ENCODE measurements around the gene COPRS.

COPRS gene

DNA sequence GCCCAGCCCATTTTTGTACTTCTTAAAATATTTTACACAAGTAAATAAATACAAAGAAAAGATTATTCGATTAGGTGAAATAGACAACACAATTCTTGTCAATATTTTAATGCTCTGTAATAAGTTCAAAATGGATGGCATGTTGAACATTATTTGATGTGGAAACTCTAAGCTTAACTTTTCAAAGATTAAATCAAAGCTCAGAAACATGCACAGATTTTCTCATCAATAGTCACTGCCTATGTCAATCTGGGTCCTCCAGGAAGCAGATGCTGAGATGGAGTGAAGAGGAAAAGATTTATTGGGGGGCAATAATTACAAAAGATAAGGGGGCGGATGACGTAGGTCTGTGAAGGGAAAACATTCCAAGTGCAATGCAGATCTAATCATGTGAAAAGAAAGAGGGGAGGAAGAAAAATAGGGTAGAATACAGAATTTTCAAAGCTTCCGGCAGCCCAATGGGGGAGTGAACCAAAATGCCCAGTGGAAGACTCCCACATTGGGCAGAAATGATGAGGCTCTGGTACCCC lies 50.5 kb downstream of the COPRS start:
- no peak overlapping the region for H3K4me3 ChIP-seq (ENCODE audit: extremely low read depth, insufficient read depth, low read length, poor library complexity, severe bottlenecking)
- H3K9me3 ChIP-seq (ENCODE audit: control insufficient read depth, low read length): peaks cover 3% of the 10 kb centered on the region
- 85 to 98% methylated on average over 2 to 3 of the region's 4 CpGs for WGBS, 2 experiments (ENCODE audit: insufficient coverage in 2 of 2)
- no peaks in the 10 kb centered on the region for H3K4me1 ChIP-seq (ENCODE audit: control insufficient read depth, insufficient read depth, low read length, poor library complexity, severe bottlenecking)
- no peak overlapping the region for H3K27ac ChIP-seq (ENCODE audit: low read depth, low read length, severe bottlenecking)
- H3K36me3 ChIP-seq (ENCODE audit: control insufficient read depth, insufficient read depth, low read length): no peaks in the 10 kb centered on the region

DNA sequence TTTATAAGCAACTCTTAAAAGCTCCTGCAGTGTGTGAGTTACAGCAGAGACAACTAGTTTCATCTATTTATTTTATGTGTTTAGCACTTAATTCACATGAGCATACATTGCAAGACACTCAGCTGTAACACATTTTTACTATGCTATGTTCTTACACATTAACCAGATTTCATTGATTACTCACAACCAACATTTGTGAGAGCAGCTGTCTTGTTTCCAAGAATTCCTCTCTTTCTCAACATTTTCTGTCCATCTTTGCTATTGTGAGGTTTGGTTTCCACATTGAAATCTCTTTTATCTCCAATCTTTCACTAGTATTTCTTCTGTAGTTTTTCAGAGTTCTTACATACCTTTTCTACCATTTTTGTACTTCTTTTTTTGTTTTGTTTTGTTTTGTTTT lies 51.2 kb downstream of the COPRS start:
- Histone ChIP-seq H3K4me3 (ENCODE audit: extremely low read depth, insufficient read depth, low read length, poor library complexity, severe bottlenecking) (no peak overlapping the region), H3K4me1 (ENCODE audit: control insufficient read depth, insufficient read depth, low read length, poor library complexity, severe bottlenecking) (no peaks in the 10 kb centered on the region), H3K36me3 (ENCODE audit: control insufficient read depth, insufficient read depth, low read length) (no peaks in the 10 kb centered on the region), H3K9me3 (ENCODE audit: control insufficient read depth, low read length) (peaks cover 3% of the 10 kb centered on the region), H3K27ac (ENCODE audit: low read depth, low read length, severe bottlenecking) (no peak overlapping the region)

DNA sequence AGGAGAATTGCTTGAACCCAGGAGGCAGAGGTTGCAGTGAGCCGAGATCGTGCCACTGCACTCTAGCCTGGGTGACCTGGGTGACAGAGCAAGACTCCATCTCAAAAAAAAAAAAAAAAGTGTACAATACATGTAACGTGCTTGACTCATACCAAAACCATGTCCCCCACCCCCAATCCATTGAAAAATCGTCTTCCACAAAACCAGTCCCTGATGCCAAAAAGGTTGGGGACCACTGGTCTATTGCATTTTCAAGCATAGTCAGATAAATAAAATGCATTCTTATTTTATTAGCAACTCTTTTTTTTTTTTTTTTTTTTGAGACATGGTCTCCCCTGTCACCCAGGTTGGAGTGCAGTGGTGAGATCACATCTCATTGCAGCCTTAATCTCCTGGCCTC lies 52.1 kb downstream of the COPRS start:
- WGBS, 2 experiments (ENCODE audit: insufficient coverage in 2 of 2): 83% methylated on average over 1 of the region's 4 CpGs; no CpG with 5 or more reads in 1 of the 2 experiments
- Histone ChIP-seq H3K9me3 (ENCODE audit: control insufficient read depth, low read length) (peaks cover 3% of the 10 kb centered on the region), H3K27ac (ENCODE audit: low read depth, low read length, severe bottlenecking) (no peak overlapping the region), H3K4me1 (ENCODE audit: control insufficient read depth, insufficient read depth, low read length, poor library complexity, severe bottlenecking) (no peaks in the 10 kb centered on the region), H3K4me3 (ENCODE audit: extremely low read depth, insufficient read depth, low read length, poor library complexity, severe bottlenecking) (no peak overlapping the region), H3K36me3 (ENCODE audit: control insufficient read depth, insufficient read depth, low read length) (no peaks in the 10 kb centered on the region)

DNA sequence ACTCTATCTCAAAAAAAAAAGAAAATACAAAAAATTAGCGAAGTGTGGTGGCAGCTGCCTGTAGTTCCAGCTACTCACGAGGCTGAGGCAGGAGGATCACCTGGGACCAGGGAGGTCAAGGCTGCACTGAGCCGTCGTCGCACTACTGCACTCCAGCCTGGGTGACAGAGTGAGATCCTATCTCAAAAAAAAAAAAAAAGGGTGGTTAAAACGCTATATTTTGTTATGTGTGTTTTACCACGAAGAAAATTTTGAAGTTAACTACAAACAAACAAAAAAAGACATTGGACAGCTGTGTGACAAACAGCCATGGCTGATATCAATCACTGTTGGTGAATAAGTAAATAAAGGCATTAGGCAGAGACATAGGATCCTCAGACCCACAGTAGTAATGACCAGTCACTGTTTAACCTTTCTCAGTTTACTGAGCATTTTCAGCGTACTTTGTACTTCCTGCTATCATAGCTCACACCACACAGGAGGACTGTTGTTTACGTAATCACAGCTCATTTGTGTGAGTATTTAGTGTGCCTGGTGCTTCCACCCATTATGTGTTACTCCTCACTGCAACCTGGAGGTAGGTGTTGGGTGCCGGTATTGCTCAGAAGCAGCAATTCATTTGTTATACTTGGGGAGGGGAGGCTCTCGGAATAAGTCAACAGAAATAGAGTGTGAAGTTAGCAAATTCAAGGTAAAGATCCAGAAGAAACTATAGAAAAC lies 55.4 kb downstream of the COPRS start:
- 82 to 94% methylated on average over 3 of the region's 11 CpGs for WGBS, 2 experiments (ENCODE audit: insufficient coverage in 2 of 2)
- Histone ChIP-seq H3K27ac (ENCODE audit: low read depth, low read length, severe bottlenecking) (no peak overlapping the region), H3K36me3 (ENCODE audit: control insufficient read depth, insufficient read depth, low read length) (no peaks in the 10 kb centered on the region), H3K4me1 (ENCODE audit: control insufficient read depth, insufficient read depth, low read length, poor library complexity, severe bottlenecking) (no peaks in the 10 kb centered on the region), H3K4me3 (ENCODE audit: extremely low read depth, insufficient read depth, low read length, poor library complexity, severe bottlenecking) (no peak overlapping the region), H3K9me3 (ENCODE audit: control insufficient read depth, low read length) (peaks cover 3% of the 10 kb centered on the region)

DNA sequence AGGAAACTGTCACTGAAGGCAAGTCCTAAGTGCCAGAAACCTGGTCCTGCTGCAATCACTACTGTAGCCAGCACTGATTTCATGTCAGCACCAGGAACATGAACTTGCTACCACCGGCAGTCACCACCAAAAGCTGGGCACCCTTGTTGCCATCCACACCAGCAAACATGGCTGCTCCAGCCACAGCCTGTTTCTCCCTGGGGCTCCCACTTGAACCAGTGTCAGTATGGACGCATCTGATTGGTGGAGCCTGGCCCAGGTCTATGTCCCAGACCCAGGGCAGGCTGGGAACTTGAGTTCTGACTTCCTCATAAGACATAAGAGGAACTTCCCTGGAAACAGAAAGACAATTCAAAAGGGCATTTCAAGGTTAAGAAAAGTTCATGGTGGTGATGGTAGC lies 56.5 kb downstream of the COPRS start:
- Histone ChIP-seq H3K4me1 (ENCODE audit: control insufficient read depth, insufficient read depth, low read length, poor library complexity, severe bottlenecking) (no peaks in the 10 kb centered on the region), H3K4me3 (ENCODE audit: extremely low read depth, insufficient read depth, low read length, poor library complexity, severe bottlenecking) (no peak overlapping the region), H3K36me3 (ENCODE audit: control insufficient read depth, insufficient read depth, low read length) (no peaks in the 10 kb centered on the region), H3K9me3 (ENCODE audit: control insufficient read depth, low read length) (peaks cover 3% of the 10 kb centered on the region), H3K27ac (ENCODE audit: low read depth, low read length, severe bottlenecking) (no peak overlapping the region)
- WGBS, 2 experiments (ENCODE audit: insufficient coverage in 2 of 2): 91 to 93% methylated on average over 2 of the region's 2 CpGs
